Head of caudate nucleus (tissue), 42 donors: Measurements from ENCODE around the gene SRP54.
"Not testable (repeated sequence)": the region's sequence is repeated elsewhere in the genome, so short reads cannot be mapped to it uniquely, and the experiment has no call there.

Source experiments
- DNase-seq, 42 donors: peaks; one replicate each; pipeline versions ENCODE4 v3.0.0 to v3.0.0-alpha.2; 2020 to 2021; ENCODE audit warnings: mixed read lengths in 7 of 42
- intact Hi-C: fragments of 100-400 bp; cut with DNase I; formaldehyde crosslinking; loops from one replicate; pipeline ENCODE4 v1.15.0; 2022

SRP54 gene

GRCh38 chr14:34981743-34982420, 910 bp upstream of the SRP54 start:
- intact Hi-C loops, result loop anchor here (2.0 to 10.0 kb wide), 5 partner anchors 65 to 430 kb away; partner anchors contain the start of genes BAZ1A, FAM177A1, PPP2R3C and PRORP
- DNase-seq, result peak in 28 of 42 donors; percentile 3 to 62 (median 25)

- DNase-seq, result no peak
- intact Hi-C loops, result loop anchor here (2.0 to 10.0 kb wide), 5 partner anchors 64 to 429 kb away; partner anchors contain the start of genes BAZ1A, FAM177A1, PPP2R3C and PRORP
These were observed 462 bp downstream of the SRP54 start for GRCh38 chr14:34983148-34983760.

- no peak for DNase-seq
- intact Hi-C loops, result loop anchor here (2.0 to 10.0 kb wide), 5 partner anchors 63 to 429 kb away; partner anchors contain the start of genes BAZ1A, FAM177A1, PPP2R3C and PRORP
These were observed 994 bp downstream of the SRP54 start for GRCh38 chr14:34983786-34984185.

- intact Hi-C loops, result loop anchor here (10.0 kb wide), 1 partner anchor 139 kb away; the partner anchor contains the start of genes PPP2R3C and PRORP
- DNase-seq, result no peak
These were observed 2.9 kb downstream of the SRP54 start for GRCh38 chr14:34985740-34986139.

- DNase-seq, result no peak
- intact Hi-C loops, result loop anchor here (10.0 kb wide), 1 partner anchor 138 kb away; the partner anchor contains the start of genes PPP2R3C and PRORP
These were observed 4.4 kb downstream of the SRP54 start for GRCh38 chr14:34987180-34987579.

- intact Hi-C loops, result loop anchor here (10.0 kb wide), 1 partner anchor 135 kb away; the partner anchor contains the start of genes PPP2R3C and PRORP
- no peak for DNase-seq
These were observed 7.0 kb downstream of the SRP54 start for GRCh38 chr14:34989762-34990161.

- intact Hi-C loops, result no loop called here
These were observed 10.6 kb downstream of the SRP54 start for GRCh38 chr14:34993426-34993825.

GRCh38 chr14:34994668-34995067, 11.9 kb downstream of the SRP54 start:
- DNase-seq, result no peak
- intact Hi-C loops, result no loop called here

More at GRCh38 chr14:34993426-34993825, 10.6 kb downstream of the SRP54 start:
- no peak for DNase-seq

GRCh38 chr14:34997762-34998161, 15.0 kb downstream of the SRP54 start:
- no peak for DNase-seq
- intact Hi-C loops, result no loop called here

- DNase-seq, result no peak
- intact Hi-C loops, result no loop called here
These were observed 16.7 kb downstream of the SRP54 start for GRCh38 chr14:34999500-34999899.

GRCh38 chr14:35001621-35002020, 18.8 kb downstream of the SRP54 start:
- intact Hi-C loops, result no loop called here
- DNase-seq, result no peak

- intact Hi-C loops, result no loop called here
- DNase-seq, result no peak
These were observed 22.0 kb downstream of the SRP54 start for GRCh38 chr14:35004839-35005238.

GRCh38 chr14:35016568-35016967, 33.8 kb downstream of the SRP54 start:
- intact Hi-C loops, result no loop called here
- DNase-seq, result no peak

GRCh38 chr14:35020713-35021112, 37.9 kb downstream of the SRP54 start:
- intact Hi-C loops, result no loop called here
- DNase-seq, result no peak

- intact Hi-C loops, result no loop called here
- DNase-seq, result no peak
These were observed 45.6 kb downstream of the SRP54 start for GRCh38 chr14:35028435-35028834.

- intact Hi-C loops, result no loop called here
These were observed 49.8 kb downstream of the SRP54 start for GRCh38 chr14:35032562-35032961.

GRCh38 chr14:35034440-35034833, 51.6 kb downstream of the SRP54 start:
- no peak for DNase-seq
- intact Hi-C loops, result no loop called here

More at GRCh38 chr14:35032562-35032961, 49.8 kb downstream of the SRP54 start:
- DNase-seq, result no peak

- intact Hi-C loops, result not testable (repeated sequence)
These were observed 52.3 kb downstream of the SRP54 start for GRCh38 chr14:35034944-35035554.

GRCh38 chr14:35038312-35038711, 55.5 kb downstream of the SRP54 start:
- intact Hi-C loops, DNase-seq: not testable (repeated sequence)

More at GRCh38 chr14:35034944-35035554, 52.3 kb downstream of the SRP54 start:
- DNase-seq, result not testable (repeated sequence)

- intact Hi-C loops, result loop anchor here (10.0 kb wide), 1 partner anchor 168 kb away; the partner anchor contains the start of gene BAZ1A
- no peak for DNase-seq
These were observed 59.8 kb downstream of the SRP54 start for GRCh38 chr14:35042632-35043031.
